SJSA1 (cell line): Measurements from ENCODE around the gene GRIA4. TPM values are rescaled to one million over a fixed set of nuclear protein-coding genes. Genes with fewer than 3 reads are reported as not detected.

Experiments used
- DNase-seq, 2 experiments: peaks; one replicate each; pipeline ENCODE4 v3.0.0-alpha.2; 2015 to 2020; ENCODE audit warnings: low spot score in 2 of 2, low read depth in 1 of 2
- H3K27ac ChIP-seq: fragments of 250-450 bp; sonication (Bioruptor Pico); 2 replicates; pipeline ENCODE4 v1.5.1; 2020; ENCODE audit warnings: mild to moderate bottlenecking, moderate library complexity
- H3K27me3 ChIP-seq: fragments of 250-450 bp; sonication (Bioruptor Pico); replicated peaks from 2 replicates; pipeline ENCODE4 v1.5.1; 2020; ENCODE audit warnings: mild to moderate bottlenecking, moderate library complexity
- H3K36me3 ChIP-seq: fragments of 250-450 bp; sonication (Bioruptor Pico); 2 replicates; pipeline ENCODE4 v1.5.1; 2020; ENCODE audit warnings: mild to moderate bottlenecking
- H3K4me1 ChIP-seq: fragments of 250-450 bp; sonication (Bioruptor Pico); replicated peaks from 2 replicates; pipeline ENCODE4 v1.6.1; 2021; ENCODE audit warnings: mild to moderate bottlenecking
- H3K4me3 ChIP-seq: fragments of 250-450 bp; sonication (Bioruptor Pico); 2 replicates; pipeline ENCODE4 v1.5.1; 2020; ENCODE audit warnings: mild to moderate bottlenecking
- H3K9me3 ChIP-seq: fragments of 250-450 bp; sonication (Bioruptor Pico); replicated peaks from 2 replicates; pipeline ENCODE4 v1.5.1; 2020; ENCODE audit warnings: mild to moderate bottlenecking
- total RNA-seq: library from RNA; depleted of rRNA; stranded (reverse); fragments of >200 nt; shearing (Covaris generic); gene quantifications from 2 replicates; pipeline ENCODE4 v1.2.3, GENCODE V29; 2014

The GRIA4 gene
- total RNA-seq, 1 experiment from 2014 or later, result not detected

DNA sequence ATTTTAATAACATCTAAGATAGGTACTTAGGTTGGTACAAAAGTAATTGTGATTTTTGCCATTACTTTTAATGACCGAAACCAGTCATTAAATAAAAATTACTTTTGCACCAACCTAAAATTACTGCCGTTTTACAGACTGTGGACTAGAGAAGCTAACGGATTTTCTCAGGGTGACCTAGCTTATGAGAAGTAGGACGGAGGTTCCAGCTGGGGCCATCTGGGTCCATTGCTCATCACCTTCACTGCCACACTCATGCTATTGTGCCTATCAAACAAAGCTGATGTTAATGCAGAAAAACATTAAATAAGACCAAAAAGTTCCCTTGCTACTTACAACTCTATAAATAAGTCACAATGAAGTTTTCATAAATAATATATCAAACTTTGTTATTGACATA lies 38.9 kb downstream of the GRIA4 start:
- Histone ChIP-seq H3K27me3 (no peaks in the 10 kb centered on the region), H3K36me3 (no peaks in the 10 kb centered on the region), H3K4me1 (no peaks in the 10 kb centered on the region), H3K9me3 (no peaks in the 10 kb centered on the region), H3K4me3 (no peak overlapping the region), H3K27ac (no peak overlapping the region)
- no peak for DNase-seq

DNA sequence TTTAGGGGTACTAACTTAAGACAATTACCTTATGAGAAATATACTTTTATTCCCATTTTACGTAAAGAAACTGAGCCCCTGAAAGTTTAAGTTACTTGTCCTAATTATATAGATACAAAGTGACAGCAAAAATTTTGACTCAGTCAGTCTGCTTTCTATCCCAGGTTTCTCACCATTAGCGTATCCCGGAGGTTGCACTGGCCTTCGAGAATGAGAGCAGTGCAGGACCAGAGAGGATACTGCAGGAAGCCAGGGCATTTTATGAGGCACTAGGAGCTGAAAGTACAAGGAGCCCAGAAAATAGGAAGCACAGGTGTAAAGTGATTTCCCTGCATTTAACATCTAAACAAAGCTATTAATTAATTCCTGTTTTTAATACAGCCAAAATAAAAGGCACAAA lies 55.4 kb downstream of the GRIA4 start:
- no peaks in the 10 kb centered on the region for H3K4me1 ChIP-seq
- H3K27me3 ChIP-seq, result no peaks in the 10 kb centered on the region
- no peak overlapping the region for H3K27ac ChIP-seq
- H3K9me3 ChIP-seq, result no peaks in the 10 kb centered on the region
- no peaks in the 10 kb centered on the region for H3K36me3 ChIP-seq
- no peak overlapping the region for H3K4me3 ChIP-seq
- no peak for DNase-seq

DNA sequence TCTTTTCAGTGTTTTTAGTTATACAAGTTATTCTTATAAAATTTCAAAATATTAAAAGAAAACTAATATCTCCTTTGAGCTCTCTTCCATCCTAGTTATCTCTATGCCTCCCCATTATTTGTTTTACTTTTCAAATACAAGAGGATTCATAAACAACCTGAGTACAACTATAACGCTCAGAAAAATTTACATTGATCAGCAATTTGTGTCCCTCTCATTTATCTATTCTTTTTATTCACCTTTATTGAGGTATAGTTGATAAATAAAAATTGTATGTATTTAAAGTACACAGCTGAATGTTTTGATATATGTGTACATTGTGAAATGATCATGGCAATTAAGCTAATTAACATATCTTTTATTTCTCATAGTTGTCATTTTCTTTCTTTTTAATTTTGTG lies 57.6 kb downstream of the GRIA4 start:
- H3K36me3 ChIP-seq, result no peaks in the 10 kb centered on the region
- no peak overlapping the region for H3K27ac ChIP-seq
- no peak for DNase-seq
- H3K27me3 ChIP-seq, result no peaks in the 10 kb centered on the region
- no peaks in the 10 kb centered on the region for H3K9me3 ChIP-seq
- no peak overlapping the region for H3K4me3 ChIP-seq
- no peaks in the 10 kb centered on the region for H3K4me1 ChIP-seq

DNA sequence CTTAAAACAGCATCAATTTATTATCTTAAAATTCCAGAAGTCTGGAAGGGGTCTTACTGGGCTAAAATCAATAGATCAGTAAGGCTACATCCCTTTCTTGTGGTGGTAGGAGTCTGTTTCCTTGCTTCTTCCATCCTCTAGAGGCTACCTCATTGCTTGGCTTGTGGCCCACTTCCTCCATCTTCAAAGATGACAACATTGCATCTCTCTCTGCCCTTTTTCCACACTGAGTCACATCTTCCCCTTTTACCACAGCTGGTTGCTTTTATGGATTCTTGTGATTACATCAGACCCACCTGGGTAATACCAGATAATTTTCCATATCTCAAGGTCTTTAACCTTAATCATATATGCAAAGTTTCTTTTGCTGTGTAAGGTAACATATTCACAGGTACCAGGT lies 60.9 kb downstream of the GRIA4 start:
- no peak for DNase-seq
- no peaks in the 10 kb centered on the region for H3K9me3 ChIP-seq

DNA sequence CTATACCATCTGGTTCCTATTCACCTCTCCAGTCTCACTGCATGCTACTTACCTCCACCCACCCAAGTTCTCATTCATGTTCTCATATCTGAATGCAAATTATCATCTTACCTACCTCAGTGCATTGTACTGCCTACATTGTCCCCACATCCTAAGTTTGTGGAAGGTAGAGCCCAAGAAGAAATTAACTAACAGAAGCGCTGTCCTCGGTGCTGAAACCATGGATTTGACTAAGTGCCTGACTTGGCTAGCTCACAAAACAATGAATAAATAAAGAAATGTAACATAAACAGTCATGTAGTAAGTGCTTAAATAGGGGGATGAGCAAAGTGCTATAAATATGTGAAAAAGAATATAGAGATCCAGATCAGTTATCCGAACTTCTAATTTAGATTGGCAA lies 63.2 kb downstream of the GRIA4 start:
- Histone ChIP-seq H3K4me3 (no peak overlapping the region), H3K4me1 (no peaks in the 10 kb centered on the region), H3K36me3 (no peaks in the 10 kb centered on the region), H3K27ac (no peak overlapping the region), H3K9me3 (no peaks in the 10 kb centered on the region), H3K27me3 (no peaks in the 10 kb centered on the region)
- DNase-seq, result no peak

More for the DNA sequence above, 60.9 kb downstream of the GRIA4 start:
- no peaks in the 10 kb centered on the region for H3K27me3 ChIP-seq
- no peak overlapping the region for H3K27ac ChIP-seq
- no peak overlapping the region for H3K4me3 ChIP-seq
- no peaks in the 10 kb centered on the region for H3K36me3 ChIP-seq
- no peaks in the 10 kb centered on the region for H3K4me1 ChIP-seq

DNA sequence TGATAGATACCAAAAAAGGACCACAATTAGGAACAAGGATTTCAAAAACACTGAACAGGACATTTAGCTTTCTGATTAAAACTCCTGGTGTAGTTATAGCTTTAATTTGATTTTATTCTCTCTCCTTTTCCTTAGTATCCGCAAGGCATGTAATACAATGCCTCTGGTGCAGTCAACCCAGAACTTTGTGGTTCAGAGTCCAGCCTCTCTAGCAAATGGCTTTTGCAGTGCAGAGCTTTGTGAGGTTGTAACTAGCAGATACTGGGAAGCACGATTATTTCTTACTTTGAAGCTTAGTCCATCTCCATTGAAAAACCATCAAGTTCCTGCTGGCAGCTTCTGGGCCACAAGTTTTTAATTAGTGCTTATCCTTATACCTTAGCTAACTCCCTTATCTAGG lies 79.8 kb downstream of the GRIA4 start:
- Histone ChIP-seq H3K4me1 (no peaks in the 10 kb centered on the region), H3K36me3 (no peaks in the 10 kb centered on the region), H3K27ac (no peak overlapping the region), H3K27me3 (no peaks in the 10 kb centered on the region), H3K4me3 (no peak overlapping the region), H3K9me3 (no peaks in the 10 kb centered on the region)
- no peak for DNase-seq

DNA sequence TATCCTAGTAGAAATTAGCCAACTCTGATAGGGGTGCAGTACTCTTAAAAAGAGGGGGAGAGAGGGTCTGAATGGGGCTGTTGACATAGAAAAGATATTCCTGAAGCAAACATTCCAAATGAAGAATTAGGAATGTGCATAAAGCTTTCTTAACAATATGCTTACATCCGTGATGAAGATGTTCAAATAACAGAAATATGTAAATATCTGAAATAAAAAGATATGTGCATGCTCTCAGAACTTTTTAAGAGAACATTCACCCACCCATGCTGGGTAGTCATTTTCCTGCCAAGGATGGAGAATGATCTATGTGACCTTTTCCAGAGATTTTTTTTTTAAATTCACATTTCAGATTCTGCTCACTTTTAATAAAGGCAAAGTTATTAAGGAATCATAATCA lies 80.6 kb downstream of the GRIA4 start:
- no peaks in the 10 kb centered on the region for H3K36me3 ChIP-seq
- H3K4me1 ChIP-seq, result no peaks in the 10 kb centered on the region
- H3K27me3 ChIP-seq, result no peaks in the 10 kb centered on the region
- no peaks in the 10 kb centered on the region for H3K9me3 ChIP-seq
- no peak overlapping the region for H3K4me3 ChIP-seq
- DNase-seq, result no peak
- H3K27ac ChIP-seq, result no peak overlapping the region

DNA sequence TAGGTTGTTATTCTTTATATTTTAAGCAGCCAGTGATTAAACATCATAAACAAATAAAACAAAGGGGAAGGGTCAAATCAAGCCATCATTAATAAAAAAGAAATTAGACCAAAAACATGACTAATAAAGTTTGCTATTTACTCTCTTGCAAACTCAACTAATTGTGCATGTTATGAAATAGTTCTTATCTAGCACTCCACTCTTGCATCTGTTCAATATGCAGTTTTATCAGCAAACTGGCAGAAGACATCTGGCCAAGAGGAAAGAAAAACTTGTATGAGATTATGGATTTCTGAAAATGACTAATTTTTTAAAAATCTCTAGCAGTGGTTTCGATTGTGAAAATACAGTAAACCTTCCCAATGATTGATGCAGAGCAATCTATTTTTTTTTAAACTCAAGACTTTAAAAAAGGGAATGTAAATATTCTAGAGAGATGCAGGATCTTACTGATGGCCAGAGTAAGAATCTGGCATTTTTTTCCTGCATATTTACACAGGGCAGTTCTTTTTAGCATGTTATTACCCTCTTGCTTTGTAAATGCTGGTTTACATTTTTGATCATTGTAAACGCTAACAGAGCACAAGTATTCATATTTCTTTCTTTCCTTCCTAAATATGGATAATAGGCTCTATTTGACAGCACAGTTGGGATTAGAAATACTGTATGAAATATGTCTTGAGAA lies 83.3 kb downstream of the GRIA4 start:
- Histone ChIP-seq H3K4me1 (no peaks in the 10 kb centered on the region), H3K27ac (no peak overlapping the region), H3K4me3 (no peak overlapping the region), H3K36me3 (no peaks in the 10 kb centered on the region), H3K27me3 (no peaks in the 10 kb centered on the region), H3K9me3 (no peaks in the 10 kb centered on the region)
- DNase-seq, result no peak

DNA sequence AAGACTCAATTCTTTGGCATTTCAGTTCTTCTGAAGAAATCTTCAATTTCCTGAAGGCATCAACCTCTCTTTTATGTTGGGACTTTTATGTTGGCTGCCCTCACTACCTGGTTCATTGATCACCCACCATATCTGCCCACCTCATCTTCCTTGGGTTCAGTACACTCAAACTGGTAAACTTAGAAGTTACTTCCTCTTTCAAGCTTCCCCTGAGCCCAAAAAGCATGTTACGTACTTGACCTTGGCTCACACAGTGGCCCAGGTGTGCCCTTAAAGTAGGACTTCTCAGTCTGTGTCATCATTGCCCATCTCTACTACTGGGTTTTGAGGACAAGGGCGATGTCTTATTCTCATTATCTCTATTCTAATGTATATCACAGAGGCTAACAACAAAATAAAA lies 86.1 kb downstream of the GRIA4 start:
- Histone ChIP-seq H3K27me3 (no peaks in the 10 kb centered on the region), H3K36me3 (no peaks in the 10 kb centered on the region), H3K4me1 (no peaks in the 10 kb centered on the region), H3K4me3 (no peak overlapping the region), H3K27ac (no peak overlapping the region), H3K9me3 (no peaks in the 10 kb centered on the region)
- no peak for DNase-seq

DNA sequence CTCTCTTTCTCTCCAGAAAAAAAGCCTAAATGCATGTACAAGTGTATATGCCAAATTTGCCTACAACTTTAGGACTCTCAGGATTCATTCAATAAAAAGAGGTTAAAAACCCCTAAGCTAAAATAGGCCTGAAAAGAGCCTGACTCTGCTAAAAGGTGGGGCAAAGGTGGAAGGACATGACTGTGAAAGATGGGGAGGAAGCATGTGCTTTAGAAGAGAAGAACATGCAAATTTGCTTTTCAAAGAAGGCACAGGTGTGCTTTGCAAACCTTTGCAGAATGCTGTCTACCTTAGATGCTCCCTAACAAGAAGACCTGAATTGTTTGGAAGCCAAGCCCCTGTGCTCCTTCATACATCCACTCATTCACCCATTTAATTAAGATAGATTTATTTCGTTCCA lies 87.4 kb downstream of the GRIA4 start:
- Histone ChIP-seq H3K9me3 (no peaks in the 10 kb centered on the region), H3K27me3 (no peaks in the 10 kb centered on the region), H3K4me1 (no peaks in the 10 kb centered on the region), H3K36me3 (no peaks in the 10 kb centered on the region), H3K4me3 (no peak overlapping the region), H3K27ac (no peak overlapping the region)
- DNase-seq, result no peak

DNA sequence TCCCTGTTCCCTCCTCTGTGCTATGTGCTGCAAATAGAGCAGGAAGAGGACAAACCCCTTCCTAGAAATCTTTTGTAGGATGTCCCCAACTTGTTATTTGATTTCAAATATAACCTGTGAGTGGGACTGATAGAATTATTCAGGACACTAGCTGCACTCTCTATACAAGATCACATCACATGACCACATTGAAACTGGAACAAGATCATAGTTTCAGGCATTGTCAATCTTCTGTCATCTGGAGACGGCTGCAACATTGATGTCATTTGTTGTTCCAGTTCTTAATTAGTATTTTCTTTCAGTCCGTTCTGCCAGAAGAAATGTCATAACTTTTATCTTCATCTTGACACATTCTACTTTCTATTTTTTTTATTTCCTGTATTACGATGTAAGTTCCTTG lies 89.3 kb downstream of the GRIA4 start:
- no peaks in the 10 kb centered on the region for H3K4me1 ChIP-seq
- H3K4me3 ChIP-seq, result no peak overlapping the region
- no peaks in the 10 kb centered on the region for H3K36me3 ChIP-seq
- no peak for DNase-seq
- H3K9me3 ChIP-seq, result no peaks in the 10 kb centered on the region
- H3K27ac ChIP-seq, result no peak overlapping the region
- H3K27me3 ChIP-seq, result no peaks in the 10 kb centered on the region

DNA sequence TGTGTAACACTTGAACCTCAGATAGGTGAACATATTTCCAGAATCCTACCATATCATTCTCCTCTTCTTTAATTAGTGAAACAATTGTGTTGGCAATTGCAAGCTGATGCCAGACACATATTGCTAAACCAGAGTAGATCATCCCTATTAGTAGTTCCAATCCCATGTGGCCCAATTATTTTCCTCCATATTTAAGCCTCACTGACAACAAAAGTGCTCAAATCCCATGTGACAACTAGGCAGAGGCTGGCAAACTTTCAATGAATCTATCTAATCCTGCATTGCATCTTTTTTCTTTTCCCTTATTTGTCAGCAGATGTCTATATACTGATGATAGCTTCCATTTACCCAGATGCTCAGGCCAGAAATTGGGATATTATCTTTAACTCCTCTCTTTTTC lies 90.4 kb downstream of the GRIA4 start:
- H3K27me3 ChIP-seq, result no peaks in the 10 kb centered on the region
- H3K9me3 ChIP-seq, result no peaks in the 10 kb centered on the region
- H3K27ac ChIP-seq, result no peak overlapping the region
- no peak overlapping the region for H3K4me3 ChIP-seq
- no peaks in the 10 kb centered on the region for H3K4me1 ChIP-seq
- DNase-seq, result no peak
- no peaks in the 10 kb centered on the region for H3K36me3 ChIP-seq

DNA sequence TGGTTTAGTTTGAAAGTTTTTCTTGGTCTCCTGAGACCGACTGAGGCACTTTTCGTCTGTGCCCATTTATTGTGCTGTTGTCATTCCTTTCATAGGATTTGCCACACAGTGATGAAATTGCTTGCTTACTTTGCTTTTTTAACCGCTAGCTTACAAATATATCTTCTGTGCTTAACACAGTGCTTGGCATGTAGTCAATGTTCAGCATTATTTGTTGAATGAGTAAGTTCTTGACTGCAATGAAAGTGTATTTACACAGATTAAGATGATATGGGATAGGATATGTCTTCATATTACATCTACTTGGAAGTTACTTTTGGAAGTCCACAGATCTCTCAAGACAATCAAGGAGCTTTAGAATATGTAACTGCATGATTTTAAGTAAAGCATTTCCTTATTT lies 91.2 kb downstream of the GRIA4 start:
- no peaks in the 10 kb centered on the region for H3K36me3 ChIP-seq
- DNase-seq, result no peak

DNA sequence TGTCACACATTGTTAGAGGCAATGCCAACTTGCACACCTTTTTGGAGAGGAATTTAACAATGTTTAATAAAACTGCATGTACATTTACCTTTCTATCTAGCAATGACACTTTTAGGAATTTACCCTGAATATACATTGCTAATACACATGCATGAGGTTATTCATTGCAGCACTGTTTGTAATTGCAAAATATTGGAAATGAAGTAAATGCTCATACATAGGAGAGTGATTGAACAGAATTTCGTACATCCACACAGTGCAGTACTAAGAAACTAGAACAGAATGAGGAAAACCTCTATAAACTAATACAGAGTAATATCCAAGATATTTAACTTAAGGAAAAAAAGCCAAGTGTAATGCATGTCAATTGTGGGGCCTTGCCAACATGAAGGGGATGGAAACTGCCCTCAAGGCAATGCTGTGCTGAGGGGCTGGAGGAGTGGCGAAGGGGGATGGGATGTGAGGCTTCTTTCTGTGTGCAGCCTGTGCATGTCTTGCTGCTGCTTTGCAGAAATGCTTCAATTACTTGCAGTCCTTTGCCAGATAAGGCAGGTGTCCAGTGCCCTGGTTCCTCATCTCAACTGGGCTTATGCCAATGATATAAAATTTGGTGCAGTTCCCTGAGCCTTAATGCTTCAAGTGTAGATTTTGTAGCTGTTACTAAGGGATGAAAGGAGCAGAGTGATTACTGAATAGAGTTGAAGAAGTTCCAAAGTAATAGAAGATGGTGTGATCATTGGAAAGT lies 96.1 kb downstream of the GRIA4 start:
- Histone ChIP-seq H3K36me3 (no peaks in the 10 kb centered on the region), H3K27me3 (no peaks in the 10 kb centered on the region), H3K4me1 (no peaks in the 10 kb centered on the region), H3K9me3 (no peaks in the 10 kb centered on the region), H3K27ac (no peak overlapping the region), H3K4me3 (no peak overlapping the region)
- no peak for DNase-seq

More for the DNA sequence above, 91.2 kb downstream of the GRIA4 start:
- H3K4me1 ChIP-seq, result no peaks in the 10 kb centered on the region
- H3K4me3 ChIP-seq, result no peak overlapping the region
- H3K9me3 ChIP-seq, result no peaks in the 10 kb centered on the region
- H3K27me3 ChIP-seq, result no peaks in the 10 kb centered on the region
- no peak overlapping the region for H3K27ac ChIP-seq

DNA sequence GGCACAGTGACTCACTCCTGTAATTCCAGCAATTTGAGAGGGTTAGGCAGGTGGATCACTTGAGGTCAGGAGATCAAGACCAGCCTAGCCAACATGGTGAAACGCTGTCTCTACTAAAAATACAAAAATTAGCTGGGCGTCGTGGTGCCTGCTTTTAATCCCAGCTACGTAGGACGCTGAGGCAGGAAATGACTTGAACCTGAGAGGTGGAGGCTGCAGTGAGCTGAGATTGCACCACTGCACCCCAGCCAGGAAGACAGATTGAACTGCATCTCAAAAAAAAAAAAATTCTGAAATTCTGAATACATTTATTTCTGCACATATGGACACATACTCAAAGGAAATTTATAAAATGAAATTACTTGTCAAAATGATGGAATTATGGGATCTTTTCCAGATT lies 103.2 kb downstream of the GRIA4 start:
- Histone ChIP-seq H3K27me3 (no peaks in the 10 kb centered on the region), H3K36me3 (no peaks in the 10 kb centered on the region), H3K9me3 (no peaks in the 10 kb centered on the region), H3K27ac (no peak overlapping the region), H3K4me1 (no peaks in the 10 kb centered on the region), H3K4me3 (no peak overlapping the region)
- DNase-seq, result no peak
